HEK293 (cell line): Measurements from ENCODE around the gene AGAP1.

Source experiments
- CTCF ChIA-PET: fragments of 350-600 bp; formaldehyde crosslinking; extraction: SDS; loops from one replicate; lab custom pipeline; 2021; ENCODE audit warnings: antibody characterized with exemption; lab: Yijun Ruan, JAX
- POLR2A ChIA-PET: fragments of 300-600 bp; formaldehyde crosslinking; extraction: SDS; loops from one replicate; lab custom pipeline; 2020; ENCODE audit warnings: antibody characterized with exemption, inconsistent platforms; lab: Yijun Ruan, JAX
- H3K27ac ChIP-seq: fragments of 200-500 bp; sonication (Bioruptor generic); 2 replicates; pipeline ENCODE4 v1.5.1; 2014; ENCODE audit warnings: low read depth, low read length, control low read depth, inconsistent platforms; ENCODE audit errors: extremely low read depth
- H3K36me3 ChIP-seq, 2 experiments: fragments of 200-500 bp in 1 of 2; sonication (Bioruptor generic) in 1 of 2; 1 replicate in 1 of 2; 2 replicates in 1 of 2; pipeline ENCODE4 v1.5.1; 2014 to 2017; ENCODE audit warnings: inconsistent platforms in 2 of 2, low read length in 2 of 2; ENCODE audit not compliant: control insufficient read depth in 2 of 2, insufficient read depth in 1 of 2
- H3K4me1 ChIP-seq: fragments of 200-500 bp; sonication (Bioruptor generic); 2 replicates; pipeline ENCODE4 v1.5.1; 2014; ENCODE audit warnings: mild to moderate bottlenecking, low read length, inconsistent platforms; ENCODE audit not compliant: control insufficient read depth, insufficient read depth
- H3K4me3 ChIP-seq: 2 replicates; pipeline ENCODE4 v1.5.1; 2011; ENCODE audit warnings: low read depth, mild to moderate bottlenecking, control low read depth, low read length, moderate library complexity
- H3K9me3 ChIP-seq: fragments of 200-500 bp; sonication (Bioruptor generic); 2 replicates; pipeline ENCODE4 v1.5.1; 2014; ENCODE audit warnings: low read depth, low read length, inconsistent platforms; ENCODE audit not compliant: control insufficient read depth, insufficient read depth
- PRDM1 ChIP-seq: fragments of 450-650 bp; formaldehyde crosslinking; IDR thresholded peaks from 2 replicates; pipeline ENCODE4; 2016; ENCODE audit warnings: missing biosample characterization, missing genetic modification characterization
- YY1 ChIP-seq: fragments of 450-650 bp; formaldehyde crosslinking; IDR thresholded peaks from 2 replicates; pipeline ENCODE4 v1.5.1; 2018; ENCODE audit warnings: missing biosample characterization, missing genetic modification characterization
- ZIC2 ChIP-seq: fragments of 450-650 bp; formaldehyde crosslinking; IDR thresholded peaks from 2 replicates; pipeline ENCODE4 v1.5.1; 2016; ENCODE audit warnings: missing biosample characterization, missing genetic modification characterization
- ZNF169 ChIP-seq: fragments of 450-650 bp; formaldehyde crosslinking; IDR thresholded peaks from 2 replicates; pipeline ENCODE4 v1.5.1; 2016; ENCODE audit warnings: missing biosample characterization, missing genetic modification characterization
- ZNF280D ChIP-seq: fragments of 450-650 bp; formaldehyde crosslinking; IDR thresholded peaks from 2 replicates; pipeline ENCODE4 v1.5.1; 2016; ENCODE audit warnings: missing biosample characterization, missing genetic modification characterization
- ZNF341 ChIP-seq: fragments of 450-650 bp; formaldehyde crosslinking; IDR thresholded peaks from 2 replicates; pipeline ENCODE4; 2016; ENCODE audit warnings: low read depth, missing biosample characterization, missing genetic modification characterization
- ZNF350 ChIP-seq: fragments of 450-650 bp; formaldehyde crosslinking; IDR thresholded peaks from 2 replicates; pipeline ENCODE4 v1.5.0; 2017; ENCODE audit warnings: missing biosample characterization, mild to moderate bottlenecking, missing genetic modification characterization
- ZNF600 ChIP-seq: fragments of 450-650 bp; formaldehyde crosslinking; IDR thresholded peaks from 2 replicates; pipeline ENCODE4 v1.5.1; 2016; ENCODE audit warnings: missing biosample characterization, missing genetic modification characterization
- ZNF623 ChIP-seq: fragments of 450-650 bp; formaldehyde crosslinking; IDR thresholded peaks from 2 replicates; pipeline ENCODE4 v1.5.1; 2016; ENCODE audit warnings: missing biosample characterization, missing genetic modification characterization
- ZNF626 ChIP-seq: fragments of 450-650 bp; sonication (Bioruptor Pico); formaldehyde crosslinking; IDR thresholded peaks from 2 replicates; pipeline ENCODE4 v1.5.1; 2018; ENCODE audit warnings: missing biosample characterization, missing genetic modification characterization, inconsistent platforms
- ZNF664 ChIP-seq: fragments of 450-650 bp; formaldehyde crosslinking; IDR thresholded peaks from 2 replicates; pipeline ENCODE4 v1.5.1; 2016; ENCODE audit warnings: missing biosample characterization, missing genetic modification characterization
- TF ChIP-seq, protein P1 (sequence below): fragments of 450-650 bp; formaldehyde crosslinking; IDR thresholded peaks from 2 replicates; pipeline ENCODE4 v1.5.1; 2016; ENCODE audit warnings: missing biosample characterization, missing genetic modification characterization, borderline replicate concordance

The AGAP1 gene

DNA sequence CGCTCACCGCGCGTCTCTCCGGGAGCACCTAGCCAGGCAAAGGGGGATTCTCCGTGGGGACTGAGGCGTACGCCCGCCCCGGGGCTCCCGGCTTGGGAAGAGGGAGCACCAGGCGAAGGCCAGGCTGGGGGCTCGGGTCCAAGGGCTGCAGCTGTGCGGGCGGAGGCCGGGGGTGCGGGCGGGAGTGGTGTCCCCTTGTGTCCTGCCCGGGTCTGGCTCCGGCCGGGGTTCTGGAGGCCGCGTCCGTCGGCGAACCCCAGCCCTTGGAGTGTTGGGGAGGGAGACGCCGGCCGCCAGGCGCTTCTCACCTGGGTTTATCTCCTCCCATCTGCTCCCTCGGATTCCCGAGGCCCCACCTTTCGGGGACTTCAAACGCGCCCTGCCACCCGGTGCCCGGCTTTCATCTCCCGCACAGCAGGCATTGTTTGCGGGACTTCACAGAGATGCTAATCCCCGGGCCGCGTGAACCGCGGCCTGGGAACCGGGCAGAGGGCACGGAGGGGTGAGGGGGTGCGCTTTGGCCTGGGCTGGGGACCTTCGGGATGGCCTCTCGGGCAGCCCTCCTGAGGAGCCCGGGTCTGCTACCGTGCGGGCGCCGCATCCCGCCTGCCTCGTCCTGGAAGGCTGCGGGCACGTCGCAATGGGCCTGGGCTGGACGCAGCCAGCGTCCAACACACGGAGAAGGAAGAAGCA lies 679.3 kb downstream of the AGAP1 start:
- CTCF ChIA-PET: interaction anchor here (0.5 kb wide), 1 partner anchor 12 kb away, joined by 3 read pairs; no protein-coding TSS in a partner anchor

DNA sequence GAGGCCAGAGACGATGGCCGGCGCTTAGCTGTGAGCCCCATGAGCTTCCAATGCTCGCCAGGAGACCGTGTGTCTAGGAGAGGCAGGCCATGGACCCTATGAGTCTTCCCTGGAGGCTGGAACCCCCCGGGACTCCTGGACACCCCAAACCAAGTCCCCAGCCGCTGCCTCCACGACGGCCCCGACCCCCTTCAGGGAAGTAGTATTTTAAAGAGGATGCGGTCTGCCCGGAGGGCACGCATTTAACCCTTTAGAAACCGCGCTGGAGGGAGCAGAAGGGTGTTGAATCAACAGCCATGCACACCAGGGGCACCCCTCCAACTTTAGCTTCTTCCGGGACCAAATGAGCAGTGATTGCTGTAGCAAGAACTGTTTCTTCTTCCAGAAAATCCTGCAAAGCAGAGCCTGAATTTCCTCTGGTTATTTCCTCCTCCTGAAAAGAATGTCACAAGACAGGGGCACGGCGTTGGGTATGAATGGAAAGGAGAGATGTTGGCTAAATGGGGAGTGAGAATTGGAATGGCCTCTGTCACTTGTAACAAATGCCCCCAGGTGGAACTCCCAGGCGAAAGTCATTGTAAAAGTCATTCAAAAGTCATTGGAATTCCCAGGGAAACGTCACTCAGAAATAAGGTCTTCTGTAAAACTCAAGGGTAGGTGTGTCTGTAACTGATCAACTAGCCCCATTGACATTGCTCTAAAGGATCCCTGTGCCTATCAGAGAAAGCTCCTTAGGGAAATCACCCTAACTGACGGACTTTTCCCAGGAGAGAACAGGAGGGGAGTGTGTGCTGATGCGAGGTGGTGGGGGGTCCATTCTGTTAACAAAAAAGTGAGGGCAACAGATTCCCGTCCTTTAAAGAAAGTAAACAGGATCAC lies 680.1 kb downstream of the AGAP1 start:
- H3K9me3 ChIP-seq: no peaks in the 10 kb centered on the region
- no peak overlapping the region for H3K27ac ChIP-seq
- TF ChIP-seq ZNF341 (tag by site-specific recombination) (0 out of 2 replicates have a peak, but pooled peaks have one; percentile 14), ZNF626 (tag by site-specific recombination) (no peak), ZNF600 (tag by site-specific recombination) (no peak), PRDM1 (tag by site-specific recombination) (0 out of 2 replicates have a peak, but pooled peaks have one; percentile 14)
- POLR2A ChIA-PET: no interaction called here
- H3K4me3 ChIP-seq: no peak overlapping the region
- CTCF ChIA-PET: interaction anchor here (0.5 kb wide), 1 partner anchor 13 kb away, joined by 3 read pairs; no protein-coding TSS in a partner anchor
- H3K4me1 ChIP-seq: peaks cover 3% of the 10 kb centered on the region
- H3K36me3 ChIP-seq: peaks cover 0 to 11% of the 10 kb centered on the region in 2 experiments; a peak in 1 of 3 replicates

More for the DNA sequence above, 679.3 kb downstream of the AGAP1 start:
- H3K4me3 ChIP-seq: no peak overlapping the region
- POLR2A ChIA-PET: no interaction called here
- peaks cover 0 to 11% of the 10 kb centered on the region in 2 experiments; a peak in 1 of 3 replicates for H3K36me3 ChIP-seq
- H3K27ac ChIP-seq: no peak overlapping the region
- peaks cover 3% of the 10 kb centered on the region for H3K4me1 ChIP-seq
- TF ChIP-seq ZIC2 (no peak), ZNF280D (no peak), ZNF169 (tag by site-specific recombination) (no peak), ZNF623 (no peak), ZNF664 (tag by site-specific recombination) (no peak), YY1 (no peak), ZNF350 (tag by site-specific recombination) (no peak)
- TF ChIP-seq, protein P1, sequence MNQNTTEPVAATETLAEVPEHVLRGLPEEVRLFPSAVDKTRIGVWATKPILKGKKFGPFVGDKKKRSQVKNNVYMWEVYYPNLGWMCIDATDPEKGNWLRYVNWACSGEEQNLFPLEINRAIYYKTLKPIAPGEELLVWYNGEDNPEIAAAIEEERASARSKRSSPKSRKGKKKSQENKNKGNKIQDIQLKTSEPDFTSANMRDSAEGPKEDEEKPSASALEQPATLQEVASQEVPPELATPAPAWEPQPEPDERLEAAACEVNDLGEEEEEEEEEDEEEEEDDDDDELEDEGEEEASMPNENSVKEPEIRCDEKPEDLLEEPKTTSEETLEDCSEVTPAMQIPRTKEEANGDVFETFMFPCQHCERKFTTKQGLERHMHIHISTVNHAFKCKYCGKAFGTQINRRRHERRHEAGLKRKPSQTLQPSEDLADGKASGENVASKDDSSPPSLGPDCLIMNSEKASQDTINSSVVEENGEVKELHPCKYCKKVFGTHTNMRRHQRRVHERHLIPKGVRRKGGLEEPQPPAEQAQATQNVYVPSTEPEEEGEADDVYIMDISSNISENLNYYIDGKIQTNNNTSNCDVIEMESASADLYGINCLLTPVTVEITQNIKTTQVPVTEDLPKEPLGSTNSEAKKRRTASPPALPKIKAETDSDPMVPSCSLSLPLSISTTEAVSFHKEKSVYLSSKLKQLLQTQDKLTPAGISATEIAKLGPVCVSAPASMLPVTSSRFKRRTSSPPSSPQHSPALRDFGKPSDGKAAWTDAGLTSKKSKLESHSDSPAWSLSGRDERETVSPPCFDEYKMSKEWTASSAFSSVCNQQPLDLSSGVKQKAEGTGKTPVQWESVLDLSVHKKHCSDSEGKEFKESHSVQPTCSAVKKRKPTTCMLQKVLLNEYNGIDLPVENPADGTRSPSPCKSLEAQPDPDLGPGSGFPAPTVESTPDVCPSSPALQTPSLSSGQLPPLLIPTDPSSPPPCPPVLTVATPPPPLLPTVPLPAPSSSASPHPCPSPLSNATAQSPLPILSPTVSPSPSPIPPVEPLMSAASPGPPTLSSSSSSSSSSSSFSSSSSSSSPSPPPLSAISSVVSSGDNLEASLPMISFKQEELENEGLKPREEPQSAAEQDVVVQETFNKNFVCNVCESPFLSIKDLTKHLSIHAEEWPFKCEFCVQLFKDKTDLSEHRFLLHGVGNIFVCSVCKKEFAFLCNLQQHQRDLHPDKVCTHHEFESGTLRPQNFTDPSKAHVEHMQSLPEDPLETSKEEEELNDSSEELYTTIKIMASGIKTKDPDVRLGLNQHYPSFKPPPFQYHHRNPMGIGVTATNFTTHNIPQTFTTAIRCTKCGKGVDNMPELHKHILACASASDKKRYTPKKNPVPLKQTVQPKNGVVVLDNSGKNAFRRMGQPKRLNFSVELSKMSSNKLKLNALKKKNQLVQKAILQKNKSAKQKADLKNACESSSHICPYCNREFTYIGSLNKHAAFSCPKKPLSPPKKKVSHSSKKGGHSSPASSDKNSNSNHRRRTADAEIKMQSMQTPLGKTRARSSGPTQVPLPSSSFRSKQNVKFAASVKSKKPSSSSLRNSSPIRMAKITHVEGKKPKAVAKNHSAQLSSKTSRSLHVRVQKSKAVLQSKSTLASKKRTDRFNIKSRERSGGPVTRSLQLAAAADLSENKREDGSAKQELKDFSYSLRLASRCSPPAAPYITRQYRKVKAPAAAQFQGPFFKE: no peak
- H3K9me3 ChIP-seq: no peaks in the 10 kb centered on the region
